Suprapubic skin (tissue), 4 donors: Measurements from ENCODE around the gene RRAGD. TPM values are rescaled to one million over a fixed set of nuclear protein-coding genes. Genes with fewer than 3 reads are reported as not detected.

Source experiments
- DNase-seq, 2 donors: peaks; one replicate each; pipeline ENCODE4 v3.0.0-alpha.2; 2019; ENCODE audit warnings: low spot score in 2 of 2
- H3K27ac ChIP-seq: fragments of 200-600 bp; sonication (generic); one replicate; pipeline ENCODE4 v1.5.1; 2019
- H3K27me3 ChIP-seq: fragments of 200-600 bp; sonication (generic); one replicate; pipeline ENCODE4 v1.5.1; 2019
- H3K36me3 ChIP-seq: fragments of 200-600 bp; sonication (generic); one replicate; pipeline ENCODE4 v1.5.1; 2019
- H3K4me1 ChIP-seq: fragments of 200-600 bp; sonication (generic); one replicate; pipeline ENCODE4 v1.5.1; 2019
- H3K4me3 ChIP-seq: fragments of 200-600 bp; sonication (generic); one replicate; pipeline ENCODE4 v1.5.1; 2019; ENCODE audit warnings: mild to moderate bottlenecking
- H3K9me3 ChIP-seq: fragments of 200-600 bp; sonication (generic); one replicate; pipeline ENCODE4 v1.5.1; 2019
- CTCF ChIP-seq, 2 donors: fragments of 200-600 bp in 1 of 2; fragments of 450-650 bp in 1 of 2; sonication (generic) in 1 of 2; IDR thresholded peaks; one replicate each; pipeline ENCODE4 v1.5.1; 2016 to 2019; ENCODE audit warnings: antibody characterized with exemption in 2 of 2, mild to moderate bottlenecking in 1 of 2, moderate library complexity in 1 of 2
- EP300 ChIP-seq: sonication (generic); formaldehyde crosslinking; IDR thresholded peaks from one replicate; pipeline ENCODE4 v1.6.1; 2017; ENCODE audit warnings: antibody characterized with exemption
- POLR2A ChIP-seq, 2 donors: fragments of 450-650 bp; IDR thresholded peaks; one replicate each; pipeline ENCODE4 v1.6.1; 2017; ENCODE audit warnings: antibody characterized with exemption in 2 of 2, mild to moderate bottlenecking in 2 of 2, moderate library complexity in 2 of 2
- POLR2AphosphoS5 ChIP-seq, 3 donors: sonication (generic); formaldehyde crosslinking; IDR thresholded peaks; one replicate each; pipeline ENCODE4 v1.6.1; 2017; ENCODE audit warnings: antibody characterized with exemption in 3 of 3
- WGBS: methylation state at CpG from one replicate; pipeline ENCODE4 v1.1.5; 2018; 5-methylcytosine and 5-hydroxymethylcytosine counted together
- total RNA-seq, 4 donors: library from RNA; depleted of rRNA; stranded (reverse); fragments of >200 nt; gene quantifications; one replicate each; pipeline ENCODE4 v1.1.0, GENCODE V29; 2016

Gene RRAGD
- total RNA-seq, 4 donors from 2014 or later, result 13.7 to 24.3 (median 17.9) TPM

GRCh38 chr6:89387516-89388201 is 24.4 kb downstream of the RRAGD start:
- TF ChIP-seq POLR2AphosphoS5 (IDR thresholded peaks at IDR 0.05), result no peak
- no peak for TF ChIP-seq CTCF (IDR thresholded peaks at IDR 0.05)
- no peak for TF ChIP-seq EP300
- no peak for TF ChIP-seq POLR2A (IDR thresholded peaks at IDR 0.05)

GRCh38 chr6:89386917-89387491 is 25.1 kb downstream of the RRAGD start:
- TF ChIP-seq EP300 (no peak), POLR2A (IDR thresholded peaks at IDR 0.05) (no peak), CTCF (IDR thresholded peaks at IDR 0.05) (no peak), POLR2AphosphoS5 (IDR thresholded peaks at IDR 0.05) (no peak)
- 92% methylated on average over 6 of the region's 6 CpGs for WGBS
- Histone ChIP-seq H3K36me3 (no peaks in the 10 kb centered on the region), H3K27ac (no peak overlapping the region), H3K4me3 (no peak overlapping the region), H3K9me3 (no peaks in the 10 kb centered on the region), H3K27me3 (no peaks in the 10 kb centered on the region), H3K4me1 (peaks cover 6% of the 10 kb centered on the region)
- no peak for DNase-seq

More at GRCh38 chr6:89387516-89388201, 24.4 kb downstream of the RRAGD start:
- no peaks in the 10 kb centered on the region for H3K36me3 ChIP-seq
- 88% methylated on average over 9 of the region's 9 CpGs for WGBS
- DNase-seq, result no peak
- no peak overlapping the region for H3K27ac ChIP-seq
- no peak overlapping the region for H3K4me3 ChIP-seq
- H3K4me1 ChIP-seq, result peaks cover 6% of the 10 kb centered on the region
- H3K9me3 ChIP-seq, result no peaks in the 10 kb centered on the region
- no peaks in the 10 kb centered on the region for H3K27me3 ChIP-seq

GRCh38 chr6:89385846-89386245 is 26.2 kb downstream of the RRAGD start:
- no peak for DNase-seq
- Histone ChIP-seq H3K4me3 (no peak overlapping the region), H3K36me3 (no peaks in the 10 kb centered on the region), H3K27me3 (no peaks in the 10 kb centered on the region), H3K27ac (peak overlapping the region; percentile 49), H3K9me3 (no peaks in the 10 kb centered on the region), H3K4me1 (peaks cover 6% of the 10 kb centered on the region)
- WGBS, result 76% methylated on average over 7 of the region's 7 CpGs
- no peak for TF ChIP-seq POLR2AphosphoS5 (IDR thresholded peaks at IDR 0.05)
- no peak for TF ChIP-seq EP300
- TF ChIP-seq CTCF (IDR thresholded peaks at IDR 0.05), result no peak
- TF ChIP-seq POLR2A (IDR thresholded peaks at IDR 0.05), result no peak

DNA sequence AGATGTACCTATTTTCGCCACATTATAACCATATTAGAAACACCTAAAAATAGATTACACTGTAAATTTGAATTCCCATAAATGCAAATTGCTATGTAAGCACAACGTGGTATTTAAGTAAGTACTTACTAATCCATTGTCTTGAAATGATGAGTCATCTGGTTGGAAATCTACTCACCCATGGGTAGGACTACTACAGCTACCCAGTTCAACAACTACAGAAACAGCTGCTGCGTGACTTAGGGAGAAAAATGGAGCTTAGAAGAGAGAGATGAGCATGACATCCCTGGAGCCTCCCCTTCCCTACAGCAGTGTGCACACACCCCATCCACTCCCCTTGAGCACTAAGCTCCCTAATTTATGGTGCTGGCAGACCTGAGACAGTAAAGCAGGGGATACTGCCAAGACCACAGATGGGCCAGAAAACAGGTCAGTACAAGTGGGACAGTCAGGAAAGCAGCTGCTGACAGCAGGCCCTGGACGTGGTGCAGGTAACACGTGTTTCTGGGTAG is 26.9 kb downstream of the RRAGD start:
- H3K27me3 ChIP-seq, result no peaks in the 10 kb centered on the region
- no peak overlapping the region for H3K4me3 ChIP-seq
- H3K9me3 ChIP-seq, result no peaks in the 10 kb centered on the region
- TF ChIP-seq POLR2AphosphoS5 (IDR thresholded peaks at IDR 0.05) (no peak), POLR2A (IDR thresholded peaks at IDR 0.05) (no peak), EP300 (no peak), CTCF (IDR thresholded peaks at IDR 0.05) (no peak)
- H3K4me1 ChIP-seq, result peaks cover 6% of the 10 kb centered on the region
- 45% methylated on average over 5 of the region's 5 CpGs for WGBS
- peak overlapping the region; percentile 49 for H3K27ac ChIP-seq
- H3K36me3 ChIP-seq, result no peaks in the 10 kb centered on the region
- DNase-seq, result no peak

GRCh38 chr6:89381031-89381430 is 31.0 kb downstream of the RRAGD start:
- no peak for TF ChIP-seq POLR2A (IDR thresholded peaks at IDR 0.05)
- no peak for TF ChIP-seq POLR2AphosphoS5 (IDR thresholded peaks at IDR 0.05)
- TF ChIP-seq EP300, result no peak
- no peak for TF ChIP-seq CTCF (IDR thresholded peaks at IDR 0.05)
- Histone ChIP-seq H3K36me3 (no peaks in the 10 kb centered on the region), H3K27me3 (no peaks in the 10 kb centered on the region), H3K9me3 (no peaks in the 10 kb centered on the region), H3K27ac (no peak overlapping the region), H3K4me3 (no peak overlapping the region), H3K4me1 (peaks cover 10% of the 10 kb centered on the region)
- DNase-seq, result no peak
- WGBS, result 87% methylated on average over 2 of the region's 2 CpGs
